ENCODE data around the gene KCNK6.
"Not testable (repeated sequence)": the region's sequence is repeated elsewhere in the genome, so short reads cannot be mapped to it uniquely, and the experiment has no call there.

KCNK6 gene

GRCh38 chr19:38362076-38362945 lies 42.7 kb downstream of the KCNK6 start:
- DNase-seq: peak; percentile 97

GRCh38 chr19:38362946-38363688 lies 43.5 kb downstream of the KCNK6 start:
- not testable (repeated sequence) for DNase-seq

GRCh38 chr19:38367041-38367440 lies 47.4 kb downstream of the KCNK6 start:
- no peak for DNase-seq

DNA sequence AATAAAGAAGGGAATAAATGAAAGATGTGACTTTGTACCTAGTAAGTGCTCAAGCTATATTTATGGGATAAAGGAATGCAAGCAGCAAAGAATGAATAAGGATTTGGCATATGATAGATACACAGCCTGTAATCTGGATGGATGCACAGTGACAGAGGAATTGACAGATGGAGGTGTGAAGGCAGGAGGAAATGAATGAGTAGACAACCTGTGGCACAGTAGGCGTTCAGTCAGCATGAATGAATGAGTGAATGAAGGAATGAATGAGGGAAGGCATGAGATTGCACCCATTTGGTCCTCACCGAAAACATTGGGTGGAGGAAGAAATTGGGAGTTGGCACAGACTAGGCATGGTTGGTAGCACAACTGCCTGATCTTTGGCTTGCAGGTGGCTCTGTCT lies 49.9 kb downstream of the KCNK6 start:
- DNase-seq: no peak

GRCh38 chr19:38370299-38370698 lies 50.7 kb downstream of the KCNK6 start:
- DNase-seq: no peak

- DNase-seq: no peak
These were observed 51.4 kb downstream of the KCNK6 start for GRCh38 chr19:38371081-38371480.

- DNase-seq: no peak
These were observed 54.3 kb downstream of the KCNK6 start for GRCh38 chr19:38373907-38374331.

DNA sequence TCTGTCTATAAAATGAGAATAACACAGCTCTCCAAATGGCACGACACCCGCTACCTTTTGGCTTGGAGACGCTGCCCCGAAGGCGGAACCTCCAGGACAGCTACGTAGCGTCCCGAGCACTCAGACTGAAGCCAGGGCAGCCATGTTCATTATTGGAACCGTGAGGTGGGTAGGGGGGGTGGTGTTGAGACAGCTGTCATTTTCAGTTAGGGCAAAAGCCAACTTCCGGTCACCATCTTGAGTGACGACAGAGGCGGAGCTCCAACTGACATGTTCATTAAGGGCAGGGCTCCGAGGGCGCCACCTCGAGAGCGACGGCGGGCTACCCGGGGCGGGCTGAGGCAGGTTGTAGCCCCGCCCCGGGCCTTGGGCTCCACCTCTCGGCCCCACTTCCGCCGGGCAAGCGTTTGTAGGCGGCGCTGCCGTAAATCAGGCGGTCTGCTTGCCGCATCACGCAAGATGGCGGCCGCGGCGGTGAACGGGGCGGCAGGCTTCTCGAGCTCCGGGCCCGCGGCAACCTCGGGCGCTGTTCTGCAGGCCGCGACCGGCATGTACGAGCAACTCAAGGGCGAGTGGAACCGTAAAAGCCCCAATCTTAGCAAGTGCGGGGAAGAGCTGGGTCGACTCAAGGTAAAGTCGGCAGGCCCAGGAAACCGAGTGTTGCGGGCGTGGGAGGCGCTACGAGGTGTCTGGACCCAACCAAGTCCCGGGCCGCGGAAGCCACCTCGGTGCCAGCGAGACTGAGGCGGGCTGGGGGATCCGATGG lies 54.9 kb downstream of the KCNK6 start, which contains the start of gene PSMD8:
TSS of gene PSMD8 (plus strand) at position 240 of the 766 bp plus-strand sequence. CDS start at position 271, 31 bp downstream.
- DNase-seq: peak; percentile 97 to 98

- DNase-seq: no peak
These were observed 55.5 kb downstream of the KCNK6 start for GRCh38 chr19:38375098-38375493.

- DNase-seq: no peak
These were observed 56.1 kb downstream of the KCNK6 start for GRCh38 chr19:38375748-38376147.

- DNase-seq: no peak
These were observed 56.9 kb downstream of the KCNK6 start for GRCh38 chr19:38376576-38376975.

- DNase-seq: no peak
These were observed 57.4 kb downstream of the KCNK6 start for GRCh38 chr19:38377052-38377451.

DNA sequence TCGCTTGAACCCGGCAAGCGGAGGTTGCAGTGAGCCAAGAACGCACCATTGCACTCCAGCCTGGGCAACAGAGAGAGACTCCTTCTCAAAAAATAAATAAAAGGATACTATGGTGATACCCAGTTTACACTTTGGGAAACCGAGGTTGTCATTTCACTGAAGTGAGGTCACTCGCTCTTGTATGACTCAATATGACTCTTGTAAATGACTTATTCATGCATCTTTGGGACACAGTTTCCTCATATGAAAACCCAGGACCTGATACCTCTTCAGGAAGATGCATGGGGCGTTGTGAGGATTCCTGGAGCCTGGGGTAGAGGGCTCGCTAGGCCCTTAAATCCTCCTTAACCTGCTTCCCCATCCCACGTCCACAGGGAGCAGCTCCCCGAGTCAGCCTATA lies 59.2 kb downstream of the KCNK6 start:
- DNase-seq: no peak

- no peak for DNase-seq
These were observed 61.5 kb downstream of the KCNK6 start for GRCh38 chr19:38381138-38381537.

All from activated CD4-positive, alpha-beta T cell treated with anti-CD3 and anti-CD28 coated beads, Interleukin-2, amount 50 U/mL, for 48 hours (primary cell).